Activated CD4-positive, alpha-beta T cell treated with anti-CD3 and anti-CD28 coated beads for 4 hours (primary cell): Measurements from ENCODE around the gene RASSF10.
"Not testable (repeated sequence)": the region's sequence is repeated elsewhere in the genome, so short reads cannot be mapped to it uniquely, and the experiment has no call there.

ENCODE experiments used
- DNase-seq, 2 donors: peaks; one replicate each; pipeline ENCODE4 v3.0.0-alpha.2; 2020

Gene RASSF10

DNA sequence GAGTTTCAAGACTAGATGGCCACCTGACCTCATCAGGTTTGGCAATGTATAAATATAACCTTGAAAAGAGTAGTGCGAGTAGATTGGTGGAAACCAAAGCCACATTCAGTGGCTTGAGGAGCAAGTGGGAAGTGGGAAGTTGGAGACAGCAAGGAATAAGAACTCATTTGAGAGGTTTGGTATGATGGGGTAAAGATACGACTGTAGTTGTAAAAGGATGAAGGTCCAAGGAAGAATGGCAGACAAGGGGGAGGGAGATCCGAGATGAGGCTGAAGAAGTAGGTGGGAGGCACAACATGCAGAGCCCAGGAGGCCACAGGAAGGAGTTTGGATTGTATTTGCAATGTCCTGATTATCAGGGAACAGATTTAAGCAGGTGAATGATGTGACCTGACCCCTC lies 20.8 kb downstream of the RASSF10 start:
- DNase-seq: no peak

DNA sequence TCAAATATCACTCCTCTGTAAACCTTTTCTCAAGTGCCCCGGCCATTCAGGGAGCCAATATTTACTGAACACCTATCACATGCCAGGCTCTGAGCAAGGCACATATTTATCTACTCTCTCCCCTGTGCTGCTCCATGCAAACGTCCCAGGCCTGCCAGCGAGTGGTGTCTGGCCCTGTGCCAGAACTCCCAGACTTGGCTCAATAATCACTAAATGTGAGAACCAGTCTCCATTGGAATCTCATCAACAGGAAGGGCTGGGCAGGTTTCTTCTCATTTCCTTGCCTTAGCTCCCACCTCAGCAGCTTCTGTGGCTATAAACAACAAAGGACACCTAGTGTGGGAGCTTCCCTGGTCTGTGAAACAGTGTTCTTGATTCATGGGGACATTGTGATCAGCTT lies 21.7 kb downstream of the RASSF10 start:
- DNase-seq: no peak

DNA sequence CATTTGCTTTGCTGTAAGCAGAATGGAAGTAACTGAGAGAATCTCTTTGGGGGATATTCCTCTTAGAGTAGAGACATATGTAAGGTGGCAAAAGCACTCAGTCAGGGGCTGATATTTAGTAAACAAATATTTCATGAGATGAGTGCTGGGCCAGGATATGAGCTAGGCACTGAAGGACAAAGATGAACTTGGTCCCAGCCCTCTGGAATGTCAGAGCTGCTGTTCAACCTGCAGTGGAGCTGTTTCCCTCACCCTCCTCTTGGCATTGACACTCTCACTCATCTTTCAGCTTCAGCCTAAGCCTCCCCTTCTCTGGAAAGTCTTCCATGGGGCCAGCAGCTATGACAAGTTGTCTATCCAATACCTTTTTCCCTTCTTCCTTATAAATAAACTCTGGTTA lies 22.2 kb downstream of the RASSF10 start:
- DNase-seq: no peak

DNA sequence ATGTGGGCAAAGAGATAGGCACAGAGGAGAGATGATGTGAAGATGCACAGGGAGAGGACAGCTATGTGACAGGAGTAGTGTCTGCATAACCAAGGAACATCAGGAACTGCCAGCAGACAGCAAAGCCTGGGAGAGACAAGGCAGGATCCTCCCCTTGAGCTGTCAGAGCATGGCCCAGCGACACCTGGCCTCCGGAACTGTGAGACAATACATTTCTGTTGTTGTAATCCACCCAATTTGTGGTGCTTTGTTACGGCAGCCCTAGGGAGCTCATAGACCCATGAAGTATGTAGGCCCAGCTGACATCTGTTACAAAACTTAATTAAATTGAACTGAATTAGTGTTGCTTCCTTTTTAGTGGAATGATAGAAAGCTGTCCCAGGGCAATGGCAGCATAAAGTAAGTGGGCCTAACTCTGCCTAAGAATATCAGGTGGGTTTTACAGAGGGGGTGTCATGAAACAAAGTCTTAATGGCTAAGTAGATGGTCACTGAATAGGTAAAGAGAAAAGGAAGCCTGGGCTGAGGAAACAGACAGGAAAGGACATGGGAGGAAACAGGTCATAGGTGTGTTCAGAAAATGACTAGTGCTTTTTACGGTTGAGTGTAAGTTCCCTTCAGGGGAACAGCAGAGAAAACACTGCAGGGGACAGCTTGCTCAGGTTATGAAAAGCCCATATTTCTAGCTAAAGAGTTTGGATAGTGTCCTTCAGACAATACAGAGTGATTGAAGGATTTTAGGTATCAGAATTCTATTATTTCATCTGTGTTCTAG lies 24.8 kb downstream of the RASSF10 start:
- no peak for DNase-seq

DNA sequence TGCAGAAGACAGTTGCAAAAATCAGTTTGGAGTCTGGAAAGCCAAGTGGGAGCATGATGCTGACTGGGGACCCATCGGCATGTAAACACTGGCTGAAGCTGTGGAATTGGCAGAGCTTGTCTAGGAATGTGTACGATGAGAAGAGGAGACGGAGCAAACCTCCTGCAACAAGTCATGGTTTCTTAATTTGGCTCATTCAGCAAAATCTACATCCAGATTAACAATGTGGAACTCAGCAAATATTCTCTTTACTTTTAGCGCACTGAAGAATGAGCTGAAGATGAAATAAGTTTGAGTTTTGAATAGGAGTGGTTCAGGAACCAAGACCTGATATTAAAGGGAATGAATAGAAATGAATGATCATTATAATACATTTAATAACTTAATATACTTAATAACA lies 26.6 kb downstream of the RASSF10 start:
- no peak for DNase-seq

DNA sequence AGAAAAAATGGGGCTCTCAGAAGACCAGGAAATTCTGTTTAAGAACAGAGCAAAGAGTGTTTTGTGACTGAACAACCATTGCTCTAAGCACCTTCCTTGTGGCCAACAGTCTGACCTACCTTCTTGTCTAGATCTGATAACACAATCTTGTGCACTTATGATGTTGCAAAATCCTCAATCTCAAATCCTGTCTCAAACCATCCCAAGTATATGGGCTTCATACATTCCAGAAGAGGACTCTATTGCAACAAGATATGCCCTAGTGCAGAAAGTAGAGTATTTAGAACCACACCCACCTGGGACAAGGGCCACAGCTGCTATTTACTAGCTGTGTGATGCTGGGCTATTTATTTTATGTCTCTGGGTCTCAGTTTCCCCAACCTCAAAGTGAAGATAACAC lies 27.1 kb downstream of the RASSF10 start:
- DNase-seq: no peak

DNA sequence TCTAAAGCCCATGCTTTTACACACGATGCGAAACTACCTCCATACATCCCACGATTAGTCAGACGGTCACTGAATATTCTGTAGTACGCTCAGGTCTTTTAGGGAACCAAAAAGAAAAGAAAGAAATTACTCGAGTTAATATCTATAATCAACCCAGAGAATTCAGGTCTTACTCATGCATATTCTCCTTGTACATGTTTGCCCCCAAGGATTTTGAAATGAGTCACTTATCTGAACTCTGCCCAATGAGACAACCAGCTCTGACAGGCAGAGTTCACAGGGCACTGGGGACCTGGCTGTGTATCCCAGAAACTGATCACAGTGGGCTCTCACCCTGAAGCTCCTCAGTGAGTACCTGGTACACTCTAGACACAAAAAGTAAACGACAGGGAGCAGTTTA lies 29.2 kb downstream of the RASSF10 start:
- DNase-seq: no peak

DNA sequence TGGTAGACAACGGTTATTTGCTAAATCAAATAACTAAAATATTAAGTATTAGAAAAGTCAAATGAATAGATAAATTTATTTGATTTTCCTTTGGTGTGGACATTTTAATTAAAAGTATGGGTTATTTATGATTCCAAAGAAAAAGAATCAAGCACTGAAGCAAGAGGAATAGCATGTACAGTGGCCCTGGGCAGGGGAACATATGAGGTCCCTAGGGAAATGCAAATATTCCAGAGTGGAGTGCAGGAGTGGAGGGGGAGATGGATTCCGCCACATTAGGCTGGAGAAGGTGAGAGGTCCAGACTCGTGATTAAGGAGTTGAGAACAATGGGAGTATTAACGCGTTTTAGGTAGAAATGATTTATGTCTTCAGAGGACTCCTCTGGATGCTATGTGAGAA lies 30.0 kb downstream of the RASSF10 start:
- DNase-seq: no peak

DNA sequence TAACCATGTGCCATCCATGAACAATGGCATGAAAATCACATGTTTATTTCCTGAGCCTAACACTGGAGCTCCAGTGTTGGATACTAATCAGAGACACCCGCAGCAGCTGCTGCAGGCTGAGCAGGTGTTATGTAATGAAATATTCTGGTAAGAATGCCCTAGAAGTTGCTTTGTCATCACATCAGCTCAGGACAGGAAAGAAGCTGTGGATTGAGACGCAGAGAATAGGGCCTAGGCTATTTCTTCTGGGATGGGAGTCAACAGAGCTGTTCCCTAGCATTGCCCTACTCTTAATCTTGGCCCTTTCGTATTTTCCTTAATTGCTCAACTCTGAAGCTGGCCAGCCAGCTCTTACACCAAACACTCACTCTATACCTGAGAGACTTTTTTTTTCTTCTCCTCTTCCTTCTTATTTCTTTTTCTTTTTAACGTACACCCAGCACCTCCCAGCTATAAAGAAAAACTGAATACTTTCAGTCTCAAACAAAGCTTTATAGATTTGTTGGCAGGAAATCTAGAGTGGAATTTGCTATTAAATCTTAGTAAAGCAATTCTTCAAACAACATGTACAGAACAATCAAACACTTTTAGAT lies 31.9 kb downstream of the RASSF10 start:
- no peak for DNase-seq

DNA sequence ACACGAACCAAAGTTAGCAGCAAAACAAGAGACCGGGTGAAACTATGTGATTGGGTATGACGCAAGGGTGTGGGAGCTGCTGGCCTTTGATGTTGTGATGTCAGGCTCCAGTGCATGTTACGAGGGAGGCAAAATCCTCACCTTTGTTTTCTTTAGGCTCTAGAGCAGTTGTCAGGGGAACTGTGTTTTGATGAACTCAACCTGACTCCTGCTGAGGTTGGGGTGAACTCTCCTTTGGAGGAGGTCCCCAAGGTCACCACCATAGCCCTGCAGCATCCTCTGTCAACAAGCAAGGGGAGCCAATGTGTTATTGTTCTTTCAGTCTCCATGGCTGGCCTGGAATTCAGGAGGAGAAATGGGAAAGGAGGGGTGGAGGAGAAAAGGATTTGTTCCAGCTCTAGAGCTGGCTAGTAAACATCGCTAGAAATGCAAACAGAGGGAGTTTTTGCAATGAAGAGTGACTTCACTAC lies 33.8 kb downstream of the RASSF10 start:
- no peak for DNase-seq

DNA sequence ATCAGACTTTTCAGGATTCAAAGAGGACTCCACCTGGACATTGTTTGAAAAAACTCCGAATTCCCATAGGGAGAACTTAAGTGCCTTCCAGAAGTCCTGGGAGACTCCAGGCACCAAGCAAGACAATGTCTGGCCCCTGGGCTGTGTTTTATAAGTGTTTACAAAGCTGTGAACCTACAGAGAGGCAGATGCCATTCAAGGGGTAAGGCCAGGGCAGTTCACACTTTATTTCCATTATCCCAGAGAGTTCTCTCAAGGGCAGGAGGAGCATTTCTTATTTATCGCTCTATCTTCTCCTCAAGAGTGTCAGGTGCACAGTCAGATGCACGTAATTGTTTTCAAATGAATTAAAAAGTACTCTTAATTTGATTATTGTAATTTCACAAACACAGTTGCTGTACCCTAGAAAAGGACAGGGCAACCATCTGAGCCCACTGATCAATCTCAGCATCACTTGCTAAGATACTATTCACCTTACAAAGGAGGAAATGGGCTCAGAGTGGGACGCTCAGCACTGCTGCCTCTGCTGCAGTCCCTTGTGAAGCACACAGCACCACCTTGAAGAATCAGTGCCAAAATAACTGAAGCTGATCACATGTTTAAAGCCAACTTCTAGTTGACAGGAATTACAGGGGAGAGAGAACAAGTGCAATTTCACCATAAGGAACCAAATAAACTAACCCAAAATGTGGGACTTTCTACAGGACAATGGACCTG lies 35.0 kb downstream of the RASSF10 start:
- DNase-seq: no peak

DNA sequence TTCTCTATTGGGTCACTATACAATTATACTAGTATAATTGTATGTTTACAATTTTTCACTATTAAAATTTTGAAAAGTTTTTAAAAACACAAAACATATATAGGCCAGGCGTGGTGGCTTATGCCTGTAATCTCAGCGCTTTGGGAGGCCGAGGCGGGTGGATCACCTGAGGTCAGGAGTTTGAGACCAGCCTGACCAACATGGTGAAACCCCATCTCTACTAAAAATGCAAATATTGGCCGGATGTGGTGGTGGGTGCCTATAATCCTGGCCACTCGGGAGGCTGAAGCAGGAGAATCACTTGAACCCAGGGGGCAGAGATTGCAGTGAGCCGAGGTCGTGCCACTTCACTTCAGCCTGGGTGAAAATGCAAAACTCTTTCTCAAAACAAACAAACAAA lies 36.0 kb downstream of the RASSF10 start:
- DNase-seq: not testable (repeated sequence)

DNA sequence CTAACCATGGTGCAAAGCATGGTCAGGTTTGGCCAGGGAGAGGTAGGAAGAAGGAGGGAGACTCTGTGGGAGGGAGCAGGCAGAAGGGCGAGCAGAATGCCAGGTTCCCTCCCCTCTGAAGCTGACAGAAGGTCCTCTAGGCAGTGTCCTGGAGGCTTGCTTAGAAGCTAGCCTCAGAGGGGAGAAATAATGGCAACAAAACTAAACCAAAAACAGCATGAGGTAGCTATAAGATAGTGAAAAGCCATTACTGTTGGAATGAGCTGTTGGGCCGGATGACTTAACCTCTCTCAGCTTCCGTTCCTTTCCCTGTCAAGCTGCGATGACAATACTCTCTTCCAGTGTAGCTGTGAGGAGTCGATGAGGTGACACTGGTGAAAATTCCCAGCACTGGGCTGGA lies 36.6 kb downstream of the RASSF10 start:
- DNase-seq: no peak

DNA sequence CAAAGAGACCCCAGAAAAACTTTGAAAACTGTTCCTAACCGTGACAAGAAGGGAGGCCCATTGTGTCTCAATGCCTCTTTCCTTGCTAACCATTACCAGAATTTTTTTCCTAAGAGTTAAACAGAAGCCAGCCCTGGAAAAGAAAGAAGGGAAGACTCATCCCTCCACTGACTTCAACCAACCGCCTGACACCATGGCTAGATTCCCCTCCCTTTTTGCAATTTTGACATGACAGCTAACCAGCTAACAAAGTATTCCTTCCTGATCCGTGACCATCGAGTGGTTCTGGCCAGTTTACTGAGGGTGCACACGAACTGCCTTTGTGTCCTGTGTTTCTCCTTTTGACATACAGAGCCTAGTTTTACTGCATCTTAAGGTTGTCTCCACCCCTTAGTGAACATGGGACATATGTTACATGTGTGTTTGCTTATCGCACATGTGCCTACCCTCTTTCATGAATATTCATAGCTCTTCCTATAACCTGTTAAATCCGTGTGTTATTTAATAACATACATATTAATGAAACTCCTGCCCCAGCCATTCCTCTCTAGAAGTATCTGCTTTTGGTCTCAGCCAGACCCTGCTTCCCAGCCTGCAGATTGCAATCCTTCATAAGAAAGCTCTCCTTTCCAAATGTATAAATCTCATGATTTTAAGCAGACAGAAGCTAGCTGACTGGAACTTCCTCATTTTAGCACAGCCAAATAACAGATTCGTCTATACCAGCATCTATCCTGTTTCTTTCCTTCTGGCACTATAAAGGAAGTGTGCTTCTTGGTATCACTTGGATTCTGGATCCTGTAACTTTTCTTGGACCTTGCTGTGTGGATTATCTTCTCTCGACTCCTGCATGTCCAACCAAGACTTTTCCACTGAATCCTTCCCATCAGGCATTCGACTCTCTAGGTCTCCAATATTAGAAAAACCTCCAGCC lies 37.8 kb downstream of the RASSF10 start:
- DNase-seq: no peak

DNA sequence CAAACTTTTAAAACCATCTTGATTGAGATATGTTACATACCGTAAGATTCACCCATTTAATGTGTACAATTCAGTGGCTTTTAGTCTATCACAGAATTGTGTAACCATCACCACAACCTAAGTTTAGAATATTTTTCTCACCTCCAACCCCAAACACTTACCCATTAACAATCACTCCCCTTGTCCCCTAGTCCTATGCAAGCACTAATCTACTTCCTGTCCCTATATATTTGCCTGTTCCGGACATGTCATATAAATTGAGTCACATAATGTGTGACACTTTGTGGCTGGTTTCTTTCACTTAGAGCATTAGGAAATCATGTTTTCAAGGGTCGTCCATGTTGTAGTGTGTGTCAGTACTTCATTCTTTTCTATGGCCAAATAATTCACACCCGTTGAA lies 38.8 kb downstream of the RASSF10 start:
- DNase-seq: no peak

DNA sequence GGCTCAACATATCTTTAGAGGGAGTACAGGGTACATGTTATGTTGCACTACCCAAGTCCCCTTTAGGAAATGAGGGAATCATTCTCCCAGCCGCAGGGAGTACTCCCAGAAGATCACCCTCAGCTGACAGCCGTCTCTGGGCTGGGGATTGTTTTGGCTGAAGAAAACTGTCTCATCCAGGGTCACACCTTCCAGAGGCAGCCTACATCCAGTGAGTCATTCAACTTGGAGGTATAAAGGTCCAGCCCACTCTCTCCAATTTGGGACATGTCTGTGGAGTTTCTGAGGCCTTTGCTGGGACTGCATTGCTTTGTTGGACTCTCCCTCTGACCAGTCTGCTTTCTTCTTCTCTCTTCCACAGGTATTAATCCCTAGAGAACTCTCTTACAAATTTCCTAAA lies 42.1 kb downstream of the RASSF10 start:
- DNase-seq: no peak

DNA sequence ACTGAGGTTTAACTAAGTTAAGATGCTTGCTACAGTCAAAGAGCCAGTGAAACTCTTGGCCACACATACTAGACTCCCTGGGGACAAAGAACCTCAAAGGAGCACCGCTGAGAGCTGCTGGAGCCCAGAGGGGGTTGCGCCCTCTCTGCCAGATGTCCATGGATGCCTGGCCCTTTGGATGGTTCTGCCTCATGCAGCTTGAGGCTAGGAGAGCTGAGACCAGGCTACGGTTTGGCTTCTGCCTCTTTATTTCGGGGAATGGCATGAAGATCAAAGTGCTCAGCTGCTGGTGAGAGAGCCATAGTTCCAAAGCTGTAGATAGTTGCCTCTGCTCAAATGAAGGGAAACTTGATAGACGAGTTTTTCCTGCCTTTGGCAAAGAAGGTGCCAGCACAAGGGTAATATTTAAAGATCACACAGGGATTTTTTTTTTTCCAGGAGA lies 43.0 kb downstream of the RASSF10 start:
- DNase-seq: no peak

DNA sequence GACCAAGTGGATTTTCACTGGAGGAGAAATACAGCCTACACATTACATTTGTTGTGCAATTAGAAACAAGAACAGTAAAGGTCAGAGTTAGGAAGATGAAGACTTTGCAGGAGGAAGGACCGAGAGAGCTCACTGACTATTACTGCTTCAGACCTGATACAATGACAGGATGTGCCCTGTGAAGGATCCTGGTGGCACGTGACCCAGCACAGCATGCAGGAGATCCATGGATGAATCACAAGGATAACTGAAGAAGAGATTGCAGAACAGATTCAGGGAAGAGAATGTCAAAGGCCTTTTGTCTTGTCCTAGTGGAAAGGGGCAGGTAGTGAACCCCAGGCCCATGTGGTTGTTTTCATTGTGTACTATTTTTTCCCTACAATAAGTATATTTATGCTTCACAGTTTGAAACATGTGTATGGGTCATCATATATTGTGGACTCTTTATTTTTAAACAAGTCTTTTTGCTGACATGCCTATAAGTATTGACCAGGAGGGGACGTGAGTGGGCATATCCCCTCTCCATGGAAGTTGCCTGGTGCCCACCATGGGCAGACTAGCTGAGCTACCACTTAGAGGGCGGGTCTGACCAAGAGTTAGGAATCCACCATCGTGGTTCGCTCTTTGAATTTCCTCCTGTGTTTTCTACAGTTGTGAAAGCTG lies 44.3 kb downstream of the RASSF10 start:
- DNase-seq: no peak

DNA sequence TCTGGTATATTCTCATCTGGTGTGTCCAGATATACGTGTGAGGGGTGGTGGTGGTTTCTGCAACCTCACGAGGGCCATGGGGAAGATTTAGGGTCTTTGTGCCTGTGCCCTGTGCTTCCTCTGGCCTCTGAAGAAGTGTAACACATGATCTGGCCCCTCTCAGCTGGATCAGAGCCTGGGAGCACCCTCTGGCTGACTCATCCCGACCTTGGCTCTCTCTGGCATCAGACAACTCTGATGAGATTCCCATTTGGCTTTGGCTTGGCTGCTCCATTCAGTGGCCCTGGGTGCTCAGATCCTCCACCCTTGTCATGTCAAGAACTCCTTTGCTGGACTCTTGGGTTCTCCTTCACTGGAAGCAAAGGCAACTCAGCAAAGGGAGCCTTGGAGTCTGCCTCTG lies 45.2 kb downstream of the RASSF10 start:
- no peak for DNase-seq

DNA sequence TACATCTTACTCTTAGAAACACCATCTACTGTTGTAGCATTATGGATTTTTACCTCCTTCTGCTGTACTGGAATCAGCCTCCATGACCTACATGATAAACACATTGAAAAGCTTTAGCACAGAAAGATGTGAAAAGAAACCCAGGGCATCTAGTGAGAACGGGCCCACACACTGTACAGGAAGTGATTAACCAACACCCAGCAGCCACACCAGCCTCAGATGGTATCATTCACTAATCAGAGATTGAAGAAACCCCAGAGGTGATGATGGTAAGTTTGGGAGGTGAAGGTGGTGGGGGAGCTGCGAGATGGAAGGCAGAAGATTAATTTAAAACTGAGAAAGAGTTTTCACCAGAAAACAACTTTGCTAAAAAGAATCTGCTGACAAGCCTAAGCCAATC lies 46.1 kb downstream of the RASSF10 start:
- DNase-seq: no peak

DNA sequence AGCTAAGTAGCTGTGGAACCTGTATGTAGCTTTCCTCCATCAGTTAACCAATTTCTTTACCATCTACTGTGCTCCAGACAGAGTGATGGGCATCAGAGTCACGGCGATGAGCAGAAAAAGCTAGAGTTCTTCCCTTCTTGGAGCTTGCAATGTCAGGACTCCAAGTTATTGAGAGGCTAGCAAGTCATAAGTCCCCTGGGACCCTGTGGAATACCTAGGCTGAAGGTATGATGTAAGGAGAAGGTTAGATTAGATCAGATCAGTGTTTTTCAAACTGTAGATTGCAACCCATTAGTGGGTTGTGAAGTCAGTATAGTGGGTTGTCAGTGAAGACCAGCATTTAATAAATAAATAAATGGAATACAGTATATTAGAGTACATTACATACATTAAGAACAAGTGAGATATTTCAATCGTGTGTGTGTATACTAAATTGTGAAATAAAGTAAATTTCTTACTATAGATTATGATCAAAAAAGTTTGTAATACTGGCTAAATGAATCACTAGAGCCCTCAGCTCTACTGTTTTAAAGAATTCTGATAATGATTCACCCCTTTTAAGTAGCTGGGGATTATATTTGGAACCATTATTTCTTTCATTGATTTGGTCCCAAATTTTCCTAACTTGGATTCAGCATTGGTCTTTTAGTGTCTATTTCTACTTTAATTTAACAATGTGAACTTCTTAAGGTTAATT lies 52.3 kb downstream of the RASSF10 start:
- no peak for DNase-seq
